IgD-negative memory B cell (primary cell): ENCODE measurements around the gene ADA. TPM values are rescaled to one million over a fixed set of nuclear protein-coding genes. Genes with fewer than 3 reads are reported as not detected.
A peak's percentile ranks its signal among the peaks of the same experiment; 100 is the strongest.

Experiments used
- H3K27ac Mint-ChIP-seq, 3 donors: one replicate each; pipeline ENCODE4 v1.8.0; 2020 to 2022; ENCODE audit warnings: mild to moderate bottlenecking in 3 of 3, mixed read lengths in 3 of 3, moderate library complexity in 1 of 3
- H3K27me3 Mint-ChIP-seq: one replicate; pipeline ENCODE4 v1.8.0; 2021; ENCODE audit warnings: mixed read lengths
- H3K36me3 Mint-ChIP-seq: one replicate; pipeline ENCODE4 v1.8.0; 2020; ENCODE audit warnings: mild to moderate bottlenecking, mixed read lengths
- H3K4me1 Mint-ChIP-seq, 3 donors: one replicate each; pipeline ENCODE4 v1.8.0; 2020 to 2022; ENCODE audit warnings: mixed read lengths in 3 of 3, mild to moderate bottlenecking in 1 of 3
- H3K4me3 Mint-ChIP-seq, 4 donors: one replicate each; pipeline ENCODE4 v1.8.0; 2020 to 2022; ENCODE audit warnings: mild to moderate bottlenecking in 4 of 4, mixed read lengths in 4 of 4, moderate library complexity in 3 of 4
- H3K9me3 Mint-ChIP-seq, 3 donors: one replicate each; pipeline ENCODE4 v1.8.0; 2020 to 2021; ENCODE audit warnings: mixed read lengths in 3 of 3, mild to moderate bottlenecking in 1 of 3
- polyA plus RNA-seq: library from polyadenylated mRNA; unstranded; fragments of 300-500 nt; fragmentation: Illumina TruSeq; gene quantifications from one replicate; pipeline ENCODE4 v1.2.3, GENCODE V29; 2021

ADA gene
- polyA plus RNA-seq, 1 donor from 2014 or later: 10.5 TPM

DNA sequence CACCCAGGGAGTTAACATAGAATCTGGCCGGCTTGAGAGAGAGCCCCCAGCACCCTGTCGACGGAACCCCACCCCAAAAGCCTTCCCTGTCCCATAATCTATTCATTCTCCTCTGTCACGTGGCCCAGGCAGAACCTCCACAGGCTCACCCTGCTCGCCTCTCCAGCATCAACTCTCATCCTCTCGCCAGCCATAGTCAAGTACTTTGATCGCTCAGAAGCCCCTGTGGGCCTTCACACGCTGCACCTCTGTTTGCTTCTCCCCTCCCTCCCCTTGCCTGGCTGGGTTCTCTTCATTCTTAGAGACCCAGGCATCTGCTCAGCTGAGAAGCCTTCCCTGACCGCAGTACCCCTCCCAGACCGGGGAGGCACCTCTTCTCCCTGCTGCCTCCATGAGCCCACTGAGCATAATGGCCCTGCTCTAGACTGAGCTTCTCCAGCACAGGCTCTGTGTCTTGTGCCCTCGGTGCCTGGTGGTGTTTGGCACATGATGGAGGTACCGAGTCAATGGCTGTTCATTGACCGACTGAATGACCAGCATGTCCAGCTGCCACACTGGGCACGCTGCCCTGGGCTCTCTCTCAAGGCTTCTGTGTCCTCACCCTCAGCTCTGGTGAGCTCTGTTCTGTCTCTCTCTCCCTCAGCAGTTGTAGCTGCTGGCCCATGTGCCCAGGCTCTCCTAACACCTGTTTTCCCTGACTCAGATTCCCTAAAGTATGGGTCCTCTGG is 35.5 kb downstream of the ADA start:
- Mint-ChIP-seq H3K4me3 (peak overlapping the region in 1 of 4 donors; percentile 43), H3K27me3 (no peaks in the 10 kb centered on the region), H3K4me1 (peaks cover 12 to 34% (median 30%) of the 10 kb centered on the region in 3 donors), H3K9me3 (no peaks in the 10 kb centered on the region), H3K27ac (peak overlapping the region; percentile 53 to 95 (median 81)), H3K36me3 (peaks cover 15% of the 10 kb centered on the region)

DNA sequence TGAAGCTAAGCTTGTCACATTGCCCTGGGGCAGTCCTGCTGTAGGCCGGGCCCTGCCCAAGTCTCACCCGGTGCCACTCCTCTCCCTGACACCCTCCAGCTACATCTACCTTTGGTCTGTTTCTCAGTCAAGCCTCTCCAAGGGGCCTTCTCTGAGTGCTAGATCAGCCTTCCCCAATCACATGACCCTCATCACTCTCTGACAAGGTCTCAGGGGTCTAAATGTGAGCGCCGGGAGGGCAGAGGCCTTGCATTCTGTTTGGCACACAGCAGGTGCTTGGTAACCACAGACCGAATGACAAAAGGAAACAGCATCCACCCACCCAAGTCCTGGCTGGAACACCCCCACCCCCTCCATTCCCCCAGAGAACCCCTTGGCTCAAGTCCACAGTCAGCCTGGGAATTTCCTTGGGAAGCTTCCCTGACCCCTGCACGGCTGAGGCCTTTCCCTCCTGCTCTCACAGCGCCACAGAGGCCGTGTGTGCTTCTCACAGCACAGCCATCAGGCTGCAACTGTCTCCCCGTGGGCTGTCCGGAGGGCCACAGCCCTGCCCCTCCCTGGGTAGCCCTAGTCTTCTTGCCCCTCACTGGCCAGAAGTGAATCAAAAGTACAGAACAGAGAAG is 36.2 kb downstream of the ADA start:
- H3K4me3 Mint-ChIP-seq: peak overlapping the region in 3 of 4 donors; percentile 36 to 71 (median 68)
- peaks cover 14% of the 10 kb centered on the region for H3K36me3 Mint-ChIP-seq
- H3K27me3 Mint-ChIP-seq: no peaks in the 10 kb centered on the region
- peak overlapping the region; percentile 48 to 95 (median 81) for H3K27ac Mint-ChIP-seq
- peaks cover 17 to 38% (median 32%) of the 10 kb centered on the region in 3 donors for H3K4me1 Mint-ChIP-seq
- H3K9me3 Mint-ChIP-seq: no peaks in the 10 kb centered on the region

DNA sequence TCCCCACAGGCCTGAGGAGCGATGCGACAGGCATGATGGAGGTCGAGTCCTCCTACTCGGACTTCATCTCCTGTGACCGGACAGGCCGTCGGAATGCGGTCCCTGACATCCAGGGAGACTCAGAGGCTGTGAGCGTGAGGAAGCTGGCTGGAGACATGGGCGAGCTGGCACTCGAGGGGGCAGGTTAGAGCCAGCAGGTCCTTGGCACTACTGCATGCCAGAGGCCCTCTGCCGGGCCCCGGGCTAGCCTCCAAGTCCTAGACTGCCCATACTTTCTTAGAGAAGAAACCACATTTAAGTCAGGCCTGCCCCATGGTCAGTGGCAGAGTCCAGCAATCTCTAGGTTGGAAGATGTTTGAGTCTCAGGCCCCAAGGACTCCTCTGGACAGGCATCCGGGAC is 37.0 kb downstream of the ADA start:
- Mint-ChIP-seq H3K36me3 (peaks cover 11% of the 10 kb centered on the region), H3K27me3 (no peaks in the 10 kb centered on the region), H3K27ac (peak overlapping the region in 2 of 3 donors; percentile 81 to 95), H3K9me3 (no peaks in the 10 kb centered on the region), H3K4me3 (no peak overlapping the region), H3K4me1 (peaks cover 23 to 41% (median 37%) of the 10 kb centered on the region in 3 donors)

DNA sequence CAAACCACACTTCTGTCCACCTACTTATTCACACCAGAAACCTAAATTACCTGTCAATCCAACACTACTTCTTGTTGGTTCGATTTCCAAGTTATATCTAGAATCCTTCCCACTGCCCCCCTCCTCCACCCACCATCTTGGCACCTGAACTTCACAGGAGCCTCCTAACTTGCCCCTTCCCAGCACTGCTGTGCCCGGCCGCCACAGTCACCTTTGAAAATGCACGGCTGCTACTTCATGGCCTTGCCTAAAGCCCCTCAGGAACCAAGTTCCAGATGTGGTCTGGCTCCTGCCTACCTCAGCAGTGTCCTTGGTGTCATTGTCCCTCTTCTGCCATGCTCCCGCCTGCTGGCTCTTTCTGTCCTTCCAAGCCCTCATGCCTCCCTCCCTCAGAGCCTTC is 37.9 kb downstream of the ADA start:
- Mint-ChIP-seq H3K36me3 (peaks cover 11% of the 10 kb centered on the region), H3K4me1 (peaks cover 29 to 42% (median 40%) of the 10 kb centered on the region in 3 donors), H3K9me3 (no peaks in the 10 kb centered on the region), H3K27me3 (no peaks in the 10 kb centered on the region), H3K4me3 (peak overlapping the region in 1 of 4 donors; percentile 49), H3K27ac (peak overlapping the region in 1 of 3 donors; percentile 23)

DNA sequence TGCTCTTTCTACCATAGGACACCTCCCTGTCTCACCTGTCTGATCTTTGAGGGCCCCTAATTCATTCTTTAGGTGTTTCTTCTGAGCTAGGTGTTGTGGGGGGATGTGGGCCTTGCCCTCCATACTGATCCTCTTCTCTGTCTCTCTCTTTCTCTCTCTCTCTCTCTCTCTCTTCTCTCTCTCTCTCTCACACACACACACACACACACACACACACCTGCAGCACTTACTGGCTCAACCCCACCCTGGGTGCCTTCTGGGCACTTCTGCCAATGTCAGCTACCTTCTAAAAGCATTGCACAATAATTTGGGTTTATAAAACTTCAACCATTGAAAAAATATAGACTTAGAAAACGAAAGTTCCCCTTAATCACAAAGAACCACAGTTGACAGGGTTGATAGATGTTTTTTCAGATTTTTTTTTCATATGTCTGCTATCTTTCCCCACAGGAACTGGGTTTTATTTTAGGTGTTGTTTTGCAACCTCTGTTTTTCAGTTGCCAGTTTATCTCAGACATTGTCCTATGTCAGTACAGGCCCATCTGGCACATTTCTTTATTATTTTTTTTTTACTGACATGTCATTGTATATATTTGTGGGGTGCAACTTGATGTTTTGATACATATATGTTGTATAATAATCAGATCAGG is 41.1 kb downstream of the ADA start:
- Mint-ChIP-seq H3K9me3 (no peaks in the 10 kb centered on the region), H3K27me3 (no peaks in the 10 kb centered on the region)

DNA sequence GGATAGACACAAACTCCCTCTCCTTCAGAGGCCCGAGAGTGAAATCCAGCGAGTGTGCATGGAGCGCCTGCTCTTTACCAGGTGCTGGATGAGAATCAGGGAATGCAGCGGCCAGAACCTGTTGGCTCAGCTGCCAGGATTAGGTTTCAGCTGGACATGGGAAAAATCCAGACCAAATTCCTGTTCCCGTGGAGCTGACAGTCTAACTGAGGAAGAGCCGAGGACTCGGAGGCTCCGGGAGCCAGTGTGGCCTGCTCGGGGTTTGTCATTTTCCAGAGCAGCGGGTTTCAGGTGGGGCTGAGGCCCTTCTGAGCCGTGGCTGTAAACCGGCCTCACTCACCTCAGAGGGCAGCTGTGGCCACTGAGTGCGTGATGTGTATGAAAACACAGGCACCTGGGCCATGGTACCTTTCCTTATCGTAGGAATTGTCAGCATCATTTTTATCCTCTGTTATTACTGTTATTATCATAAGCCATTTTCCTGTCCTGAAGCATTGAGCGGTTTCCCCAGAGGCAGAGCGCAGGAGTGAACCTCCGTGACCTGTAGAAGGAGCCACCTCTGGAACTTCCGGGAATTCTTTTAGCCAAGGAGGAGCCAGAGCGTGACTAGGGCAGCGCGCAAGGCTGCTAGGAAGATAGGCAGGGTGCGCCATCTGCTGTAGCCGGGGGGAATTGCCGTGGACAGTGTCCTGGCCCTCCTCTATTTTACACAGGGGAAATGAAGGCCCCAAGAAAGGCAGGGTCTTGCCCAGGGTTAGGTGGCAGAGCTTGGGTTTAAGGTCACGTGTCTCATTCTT is 41.8 kb downstream of the ADA start:
- no peaks in the 10 kb centered on the region for H3K27me3 Mint-ChIP-seq
- H3K27ac Mint-ChIP-seq: peak overlapping the region; percentile 84 to 98 (median 94)
- no peaks in the 10 kb centered on the region for H3K9me3 Mint-ChIP-seq
- peaks cover 8% of the 10 kb centered on the region for H3K36me3 Mint-ChIP-seq
- peak overlapping the region in 3 of 4 donors; percentile 43 to 87 (median 58) for H3K4me3 Mint-ChIP-seq
- peaks cover 25 to 26% (median 25%) of the 10 kb centered on the region in 3 donors for H3K4me1 Mint-ChIP-seq

More for the DNA sequence above, 41.1 kb downstream of the ADA start:
- H3K36me3 Mint-ChIP-seq: peaks cover 9% of the 10 kb centered on the region
- H3K27ac Mint-ChIP-seq: peak overlapping the region; percentile 84 to 98 (median 94)
- peaks cover 26 to 31% (median 27%) of the 10 kb centered on the region in 3 donors for H3K4me1 Mint-ChIP-seq
- peak overlapping the region in 1 of 4 donors; percentile 43 for H3K4me3 Mint-ChIP-seq

DNA sequence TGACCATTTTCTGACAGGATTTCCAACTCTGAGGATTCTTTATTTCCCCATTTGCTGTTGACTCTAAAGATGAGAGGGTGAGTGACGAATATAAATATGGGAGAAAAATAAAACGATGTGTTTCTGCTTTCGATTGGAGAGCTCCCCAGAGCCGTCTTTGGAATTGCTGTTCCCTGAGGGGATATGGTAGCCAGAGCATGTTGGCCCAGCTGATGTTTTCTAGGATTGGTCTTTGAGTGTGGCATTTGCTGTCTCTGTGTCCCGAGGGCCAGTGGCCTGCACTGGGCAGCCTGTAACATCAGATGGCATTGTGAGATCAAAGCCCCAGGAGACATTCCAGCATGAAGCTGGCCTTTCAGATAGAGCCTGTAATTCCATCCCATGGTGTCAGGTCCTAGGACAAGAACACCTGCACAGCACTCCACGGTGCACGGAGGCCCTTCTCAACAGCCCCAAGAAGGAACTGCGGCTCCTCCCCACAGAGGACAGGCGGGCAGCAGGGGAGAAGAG is 42.4 kb downstream of the ADA start:
- Mint-ChIP-seq H3K36me3 (peaks cover 8% of the 10 kb centered on the region), H3K4me1 (peaks cover 25 to 26% (median 25%) of the 10 kb centered on the region in 3 donors), H3K9me3 (no peaks in the 10 kb centered on the region), H3K4me3 (peak overlapping the region in 2 of 4 donors; percentile 55 to 62), H3K27ac (peak overlapping the region; percentile 68 to 98 (median 88)), H3K27me3 (no peaks in the 10 kb centered on the region)

DNA sequence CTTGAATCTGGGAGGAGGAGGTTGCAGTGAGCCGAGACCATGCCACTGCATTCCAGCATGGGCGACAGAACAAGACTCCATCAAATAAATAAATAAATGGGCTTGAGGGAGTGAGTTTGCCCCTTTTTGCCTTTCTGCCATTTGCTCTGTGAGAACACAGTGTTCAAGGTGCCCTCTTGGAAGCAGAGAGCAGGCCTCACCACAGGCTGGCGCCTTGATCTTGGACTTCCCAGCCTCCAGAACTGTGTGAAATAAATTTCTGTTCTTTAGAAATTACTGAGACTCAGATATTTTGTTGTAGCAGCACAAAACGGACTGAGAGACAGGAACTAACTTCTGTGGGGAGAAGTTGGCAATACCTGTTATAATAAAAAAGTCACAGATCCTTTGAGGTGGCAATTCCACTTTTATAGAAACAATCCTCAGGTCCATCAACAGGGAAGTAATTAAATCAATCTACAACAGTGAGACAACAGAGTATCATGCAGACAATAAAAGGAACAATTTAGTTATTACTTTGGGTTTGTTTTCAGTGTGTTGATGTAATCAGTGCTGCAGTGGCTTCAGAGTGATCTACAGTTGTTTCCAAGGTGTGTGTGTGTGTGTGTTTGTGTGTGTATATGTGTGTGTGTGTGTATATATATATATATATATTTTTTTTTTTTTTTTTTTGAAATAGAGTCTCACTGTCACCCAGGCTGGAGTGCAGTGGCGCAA is 44.6 kb downstream of the ADA start:
- H3K9me3 Mint-ChIP-seq: no peaks in the 10 kb centered on the region
- H3K4me3 Mint-ChIP-seq: no peak overlapping the region
- no peaks in the 10 kb centered on the region for H3K27me3 Mint-ChIP-seq
- peaks cover 5% of the 10 kb centered on the region for H3K36me3 Mint-ChIP-seq
- peak overlapping the region in 2 of 3 donors; percentile 82 to 85 for H3K27ac Mint-ChIP-seq
- H3K4me1 Mint-ChIP-seq: peaks cover 25 to 30% (median 27%) of the 10 kb centered on the region in 3 donors

DNA sequence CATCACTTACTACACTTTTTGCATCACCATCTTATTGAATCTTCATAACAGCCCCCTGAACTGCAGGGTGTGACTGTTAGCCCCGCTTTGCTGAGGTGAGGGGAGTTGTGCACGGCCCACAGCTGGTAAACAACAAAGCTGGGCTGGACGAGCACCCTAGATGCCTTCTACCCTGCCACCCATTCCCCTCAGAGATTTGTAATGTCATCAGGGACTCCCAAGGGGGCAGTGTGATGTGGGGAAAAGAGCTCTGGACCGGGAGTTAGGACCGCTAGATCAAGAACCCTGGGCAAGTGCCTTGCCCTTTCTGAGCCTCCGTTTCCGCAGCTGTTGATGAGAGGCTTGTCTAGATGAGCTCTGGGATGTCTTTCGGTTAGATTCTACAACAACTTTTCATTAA is 48.2 kb downstream of the ADA start:
- Mint-ChIP-seq H3K36me3 (peaks cover 3% of the 10 kb centered on the region), H3K27ac (no peak overlapping the region), H3K4me1 (peaks cover 37 to 42% (median 41%) of the 10 kb centered on the region in 3 donors), H3K4me3 (no peak overlapping the region), H3K9me3 (no peaks in the 10 kb centered on the region), H3K27me3 (no peaks in the 10 kb centered on the region)

DNA sequence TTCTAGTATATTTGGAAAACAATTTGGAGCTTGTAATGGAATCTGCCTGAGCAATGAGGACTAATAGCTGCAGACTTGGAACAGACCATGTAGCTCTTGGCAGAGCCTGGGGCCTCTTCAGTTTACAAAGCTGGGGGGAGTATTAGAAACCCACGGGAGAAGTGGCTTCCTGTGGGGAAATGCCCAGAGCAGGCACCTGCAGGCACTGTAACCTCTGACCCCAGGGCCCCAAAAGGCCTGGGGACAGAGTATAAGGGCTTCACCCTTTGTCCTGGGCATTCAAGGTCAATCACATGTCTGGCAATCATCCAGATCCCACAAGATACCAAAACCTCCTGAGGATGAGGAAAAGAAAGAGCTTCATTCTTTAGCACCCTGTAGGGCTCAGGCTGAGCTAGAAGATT is 49.7 kb downstream of the ADA start:
- Mint-ChIP-seq H3K36me3 (peaks cover 3% of the 10 kb centered on the region), H3K9me3 (no peaks in the 10 kb centered on the region), H3K4me1 (peaks cover 52 to 57% (median 54%) of the 10 kb centered on the region in 3 donors), H3K27ac (peak overlapping the region in 2 of 3 donors; percentile 93), H3K27me3 (no peaks in the 10 kb centered on the region), H3K4me3 (peak overlapping the region in 3 of 4 donors; percentile 34 to 86 (median 68))

DNA sequence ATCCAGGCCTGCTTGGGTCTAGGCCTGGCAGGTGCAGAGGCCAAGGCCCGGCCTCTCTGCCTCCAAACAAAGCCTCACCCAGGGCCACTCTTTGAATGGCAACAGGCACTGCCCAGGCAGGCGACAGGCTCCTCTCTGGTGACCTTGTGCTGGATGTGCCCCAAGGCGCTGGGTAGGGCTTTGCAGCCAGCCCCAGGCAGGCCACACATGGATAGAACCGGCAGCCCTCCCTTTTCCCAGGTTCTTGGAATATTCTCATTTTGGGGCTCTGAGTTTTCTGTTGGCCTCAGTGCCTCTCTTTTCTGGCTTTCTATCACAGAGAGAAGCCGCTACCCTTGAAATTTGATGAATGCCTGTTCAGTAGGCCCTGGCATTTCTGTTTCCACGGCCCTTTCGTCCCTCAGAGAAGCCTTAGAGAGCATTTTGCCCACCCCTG is 50.2 kb downstream of the ADA start:
- Mint-ChIP-seq H3K4me1 (peaks cover 55 to 62% (median 57%) of the 10 kb centered on the region in 3 donors), H3K9me3 (no peaks in the 10 kb centered on the region), H3K36me3 (peaks cover 3% of the 10 kb centered on the region), H3K27ac (peak overlapping the region in 2 of 3 donors; percentile 93), H3K4me3 (peak overlapping the region; percentile 34 to 91 (median 78)), H3K27me3 (no peaks in the 10 kb centered on the region)

DNA sequence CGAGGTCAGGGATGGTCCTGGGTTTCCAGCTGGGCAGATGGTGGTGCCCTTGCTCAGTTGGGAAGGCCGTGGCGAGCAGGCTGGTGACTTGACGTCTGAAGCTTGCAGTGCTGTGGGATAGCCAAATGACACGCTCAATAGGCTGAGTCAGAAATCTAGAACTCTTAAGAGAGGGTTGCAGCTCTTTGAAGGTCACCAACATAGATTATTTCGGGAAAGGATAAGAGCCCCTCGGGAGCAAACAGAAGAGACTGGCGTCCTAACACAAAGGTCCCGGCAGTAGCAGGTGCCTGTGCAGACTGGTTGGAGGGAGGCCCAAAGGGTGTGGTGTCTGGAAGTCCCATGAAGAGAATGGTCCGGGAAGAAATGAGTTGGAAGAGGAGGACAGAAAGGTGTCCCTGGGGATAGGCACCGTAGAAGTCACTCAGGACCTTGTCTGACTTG is 50.7 kb downstream of the ADA start:
- H3K9me3 Mint-ChIP-seq: no peaks in the 10 kb centered on the region
- peaks cover 55 to 67% (median 58%) of the 10 kb centered on the region in 3 donors for H3K4me1 Mint-ChIP-seq
- peak overlapping the region in 2 of 3 donors; percentile 93 for H3K27ac Mint-ChIP-seq
- peak overlapping the region; percentile 34 to 91 (median 78) for H3K4me3 Mint-ChIP-seq
- peaks cover 5% of the 10 kb centered on the region for H3K36me3 Mint-ChIP-seq
- no peaks in the 10 kb centered on the region for H3K27me3 Mint-ChIP-seq

DNA sequence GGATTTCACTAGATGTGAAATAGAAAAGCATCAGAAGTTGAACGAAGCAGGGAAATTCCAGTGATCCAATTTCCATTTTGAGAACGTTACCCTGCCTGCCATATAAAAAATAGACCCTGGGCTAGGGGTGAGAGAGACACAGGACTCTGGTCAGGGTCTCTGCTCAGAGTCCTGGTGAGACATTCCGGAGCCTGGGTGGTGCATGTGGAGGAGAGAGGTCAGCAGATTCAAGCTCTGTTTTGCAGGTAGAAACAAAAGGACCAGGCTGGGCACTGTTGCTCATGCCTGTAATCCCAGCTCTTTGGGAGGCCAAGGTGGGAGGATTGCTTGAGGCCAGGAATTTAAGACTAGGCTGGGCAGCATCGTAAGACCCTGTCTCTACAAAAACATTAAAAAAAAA is 51.2 kb downstream of the ADA start:
- peaks cover 54 to 67% (median 56%) of the 10 kb centered on the region in 3 donors for H3K4me1 Mint-ChIP-seq
- peak overlapping the region in 2 of 3 donors; percentile 93 to 99 for H3K27ac Mint-ChIP-seq
- H3K36me3 Mint-ChIP-seq: peaks cover 5% of the 10 kb centered on the region
- H3K4me3 Mint-ChIP-seq: peak overlapping the region; percentile 34 to 93 (median 80)
- H3K9me3 Mint-ChIP-seq: no peaks in the 10 kb centered on the region
- H3K27me3 Mint-ChIP-seq: no peaks in the 10 kb centered on the region
